Endothelial cell of umbilical vein (primary cell): ENCODE data around the gene GPR157.

Experiments used
- EZH2 ChIP-seq: IDR thresholded peaks from 2 replicates; pipeline ENCODE4 v1.6.1; 2012; ENCODE audit warnings: borderline replicate concordance, low read depth, mild to moderate bottlenecking, moderate library complexity, low read length, inconsistent platforms; ENCODE audit not compliant: severe bottlenecking
- JUN ChIP-seq: IDR thresholded peaks from 2 replicates; pipeline ENCODE4 v1.6.1; 2011; ENCODE audit warnings: borderline replicate concordance, low read depth; ENCODE audit not compliant: insufficient read length, insufficient read depth
- POLR2A ChIP-seq: IDR thresholded peaks from 2 replicates; pipeline ENCODE4 v1.6.1; 2012; ENCODE audit warnings: low read depth, mild to moderate bottlenecking, control low read depth, low read length
- TF ChIP-seq, protein P1 (sequence below), 2 donors: IDR thresholded peaks; 1 replicate in 1 of 2; 2 replicates in 1 of 2; pipeline ENCODE4 v1.5.1; 2011; ENCODE audit warnings: low read length in 2 of 2, mild to moderate bottlenecking in 2 of 2, moderate library complexity in 2 of 2, control low read depth in 1 of 2, inconsistent platforms in 1 of 2, low read depth in 1 of 2; ENCODE audit not compliant: insufficient read depth in 1 of 2; ENCODE audit errors: extremely low read depth in 1 of 2

DNA sequence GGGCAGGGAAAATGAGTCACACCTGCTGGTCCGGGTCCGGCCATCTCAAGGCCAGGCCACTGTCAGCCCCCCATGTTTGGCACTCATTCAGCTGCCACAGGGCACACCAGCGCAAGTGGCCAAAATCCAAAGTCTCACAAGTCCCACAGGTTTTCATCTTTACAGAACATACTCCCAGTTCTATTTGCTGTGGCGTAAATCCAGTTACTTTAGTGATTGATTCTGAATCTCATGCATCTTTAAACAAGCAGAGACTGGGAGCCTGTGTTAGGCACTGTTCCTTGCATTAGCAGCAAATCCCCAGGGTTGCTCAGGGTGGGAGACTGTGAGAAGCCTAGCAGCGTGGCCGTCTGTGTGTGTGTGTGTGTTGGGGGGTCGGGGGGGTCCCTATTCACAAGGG lies 58.4 kb downstream of the GPR157 start:
- TF ChIP-seq JUN (no peak), POLR2A (no peak), EZH2 (no peak)
- TF ChIP-seq, protein P1, sequence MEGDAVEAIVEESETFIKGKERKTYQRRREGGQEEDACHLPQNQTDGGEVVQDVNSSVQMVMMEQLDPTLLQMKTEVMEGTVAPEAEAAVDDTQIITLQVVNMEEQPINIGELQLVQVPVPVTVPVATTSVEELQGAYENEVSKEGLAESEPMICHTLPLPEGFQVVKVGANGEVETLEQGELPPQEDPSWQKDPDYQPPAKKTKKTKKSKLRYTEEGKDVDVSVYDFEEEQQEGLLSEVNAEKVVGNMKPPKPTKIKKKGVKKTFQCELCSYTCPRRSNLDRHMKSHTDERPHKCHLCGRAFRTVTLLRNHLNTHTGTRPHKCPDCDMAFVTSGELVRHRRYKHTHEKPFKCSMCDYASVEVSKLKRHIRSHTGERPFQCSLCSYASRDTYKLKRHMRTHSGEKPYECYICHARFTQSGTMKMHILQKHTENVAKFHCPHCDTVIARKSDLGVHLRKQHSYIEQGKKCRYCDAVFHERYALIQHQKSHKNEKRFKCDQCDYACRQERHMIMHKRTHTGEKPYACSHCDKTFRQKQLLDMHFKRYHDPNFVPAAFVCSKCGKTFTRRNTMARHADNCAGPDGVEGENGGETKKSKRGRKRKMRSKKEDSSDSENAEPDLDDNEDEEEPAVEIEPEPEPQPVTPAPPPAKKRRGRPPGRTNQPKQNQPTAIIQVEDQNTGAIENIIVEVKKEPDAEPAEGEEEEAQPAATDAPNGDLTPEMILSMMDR (IDR thresholded peaks at IDR 0.05; ENCODE audit: extremely low read depth in 1 of 2, insufficient read depth in 1 of 2, low read depth in 1 of 2, low read length in 2 of 2): no peak
